HepG2 (cell line): ENCODE results near the gene PNMA3. TPM values are rescaled to one million over a fixed set of nuclear protein-coding genes. Genes with fewer than 3 reads are reported as not detected.
"Not testable (repeated sequence)": the region's sequence is repeated elsewhere in the genome, so short reads cannot be mapped to it uniquely, and the experiment has no call there.

Source experiments
- ATAC-seq: fragments of 200-7000 bp; cut with Tn5 transposase; 3 replicates; pipeline ENCODE4 v1.9.1; 2020; ENCODE audit warnings: mild to moderate bottlenecking, moderate library complexity
- BruUV-seq: library from RNA; stranded (reverse); fragments of 400-500 nt; replicated peaks from 2 replicates; lab custom pipeline; 2021; lab: Mats Ljungman, UMichigan
- CTCF ChIA-PET: fragments of 300-600 bp; formaldehyde crosslinking; extraction: SDS; loops from one replicate; lab custom pipeline; 2021; ENCODE audit warnings: low total read pairs, inconsistent platforms, low intra/inter-chr PET ratio; lab: Yijun Ruan, JAX
- POLR2A ChIA-PET: fragments of 350-600 bp; sonication (Branson Sonifier 250); formaldehyde crosslinking; loops from one replicate; lab custom pipeline; 2020; ENCODE audit warnings: antibody characterized with exemption, inconsistent platforms; lab: Yijun Ruan, JAX
- DNase-seq: peaks from one replicate; pipeline ENCODE4 v3.0.0-alpha.2; 2015; ENCODE audit warnings: low spot score
- FAIRE-seq: peaks from 3 replicates; lab custom pipeline; 2011; peaks lifted over from hg19 to GRCh38; lab: Jason Lieb, UNC
- H2AFZ ChIP-seq: one replicate; pipeline ENCODE4 v1.6.1; 2011; ENCODE audit warnings: low read length, inconsistent platforms
- H3K27ac ChIP-seq: fragments of 300-600 bp; 3 replicates; pipeline ENCODE4 v1.8.0; 2011; ENCODE audit warnings: mixed run types, mild to moderate bottlenecking, mixed read lengths, low read length, inconsistent platforms; ENCODE audit not compliant: insufficient read depth; ENCODE audit errors: extremely low read length
- H3K27me3 ChIP-seq, 2 experiments: fragments of 200-600 bp in 1 of 2; 2 replicates in 1 of 2; 3 replicates in 1 of 2; pipeline versions ENCODE4 v1.6.0 to v1.8.0; 2011; ENCODE audit warnings: low read length in 2 of 2, mild to moderate bottlenecking in 2 of 2, moderate library complexity in 2 of 2, inconsistent platforms in 1 of 2; ENCODE audit not compliant: insufficient read depth in 2 of 2, control insufficient read depth in 1 of 2
- H3K36me3 ChIP-seq, 2 experiments: fragments of 200-600 bp in 1 of 2; replicated peaks in 1 of 2; 2 replicates in 1 of 2; 3 replicates in 1 of 2; pipeline versions ENCODE4 v1.5.1 to v1.8.0; 2011; ENCODE audit warnings: low read length in 2 of 2, inconsistent platforms in 1 of 2; ENCODE audit not compliant: insufficient read depth in 2 of 2, control insufficient read depth in 1 of 2
- H3K4me1 ChIP-seq: 2 replicates; pipeline ENCODE4 v1.5.1; 2012; ENCODE audit warnings: low read length, inconsistent platforms; ENCODE audit not compliant: insufficient read depth
- H3K4me2 ChIP-seq: 2 replicates; pipeline ENCODE4 v1.6.0; 2011; ENCODE audit warnings: low read depth, low read length, inconsistent platforms
- H3K4me3 ChIP-seq, 3 experiments: fragments of 200-600 bp in 1 of 3; sonication (generic), shearing (Covaris generic) in 1 of 3; replicated peaks in 1 of 3; 2 replicates each; pipeline ENCODE4 v1.5.1; 2011 to 2016; ENCODE audit warnings: low read length in 3 of 3, inconsistent platforms in 2 of 3, low read depth in 2 of 3, mild to moderate bottlenecking in 2 of 3, control low read depth in 1 of 3, mixed read lengths in 1 of 3; ENCODE audit not compliant: insufficient read depth in 1 of 3
- H3K79me2 ChIP-seq: one replicate; pipeline ENCODE4 v1.6.1; 2011; ENCODE audit warnings: low read length, inconsistent platforms; ENCODE audit not compliant: insufficient read depth
- H3K9ac ChIP-seq: 2 replicates; pipeline ENCODE4 v1.6.0; 2011; ENCODE audit warnings: mild to moderate bottlenecking, low read depth, low read length, inconsistent platforms; ENCODE audit not compliant: insufficient read depth
- H3K9me3 ChIP-seq: 2 replicates; pipeline ENCODE4 v1.5.1; 2012; ENCODE audit warnings: mild to moderate bottlenecking, low read length
- H4K20me1 ChIP-seq: 2 replicates; pipeline ENCODE4 v1.6.0; 2011; ENCODE audit warnings: inconsistent platforms, mild to moderate bottlenecking, low read length, moderate library complexity; ENCODE audit not compliant: insufficient read depth
- WGBS: methylation state at CpG from one replicate; pipeline ENCODE4 v1.1.6; 2017; ENCODE audit warnings: low lambda C conversion rate; 5-methylcytosine and 5-hydroxymethylcytosine counted together
- in situ Hi-C: cut with HindIII; loops from 2 replicates; pipeline ENCODE4 v1.10.0; 2017; ENCODE audit warnings: low pct_unique_long_range_greater_than_20kb; ENCODE audit not compliant: extremely low pct_ligation_motif_present
- intact Hi-C: fragments of 100-400 bp; cut with micrococcal nuclease; formaldehyde crosslinking; loops from one replicate; pipeline ENCODE4 v1.10.0; 2022; ENCODE audit not compliant: unreplicated experiment
- polyA plus RNA-seq, 8 experiments: library from polyadenylated mRNA; depleted of rRNA in 3 of 8; stranded (reverse) in 7 of 8; unstranded in 1 of 8; fragments of >200 nt; fragmentation: Illumina TruSeq in 4 of 8; extraction: Trizol in 4 of 8; gene quantifications; 2 replicates each; pipeline versions ENCODE4 v1.2.1 to v1.2.3, GENCODE V29; 2011 to 2016; ENCODE audit warnings: low read depth in 4 of 8, missing spikeins in 1 of 8, mixed read lengths in 1 of 8; ENCODE audit not compliant: insufficient read depth in 1 of 8
- small RNA-seq, 3 experiments: library from RNA; depleted of rRNA; stranded (forward); fragments of <200 nt; gene quantifications; one replicate each; pipeline ENCODE3, GENCODE V24; 2012; ENCODE audit warnings: low read depth in 2 of 3, low replicate concordance in 1 of 3; ENCODE audit not compliant: insufficient read length in 3 of 3, insufficient read depth in 2 of 3
- total RNA-seq, 5 experiments: library from RNA; depleted of rRNA; stranded (reverse); fragments of >200 nt; fragmentation: Illumina TruSeq; extraction: Trizol; gene quantifications; 2 replicates each; pipeline ENCODE4 v1.2.3, GENCODE V29; 2016; ENCODE audit warnings: low read depth in 1 of 5

Gene PNMA3
- total and polyA plus RNA-seq, 2 of the 13 experiments (the other 11 are each of a cell fraction or from before 2014, with no cell fraction given) = not detected

- in situ Hi-C loops, H2AFZ ChIP-seq, ATAC-seq, H3K27me3 ChIP-seq, H3K4me3 ChIP-seq, DNase-seq, H3K27ac ChIP-seq, CTCF ChIA-PET, H3K79me2 ChIP-seq, H3K36me3 ChIP-seq, BruUV-seq, POLR2A ChIA-PET, H4K20me1 ChIP-seq, H3K4me2 ChIP-seq, intact Hi-C loops, H3K9me3 ChIP-seq, H3K9ac ChIP-seq: not testable (repeated sequence)
- peak; percentile 78 for FAIRE-seq
- H3K4me1 ChIP-seq = peaks cover 28% of the 10 kb centered on the region
- 32% methylated on average over 2 of the region's 12 CpGs for WGBS
Measured at GRCh38 chrX:153106092-153106801, 50.0 kb downstream of the PNMA3 start.

Small RNA genes within 50 kb of the gene (small RNA-seq; reads per million reads assigned to genes)
- 0 reads per million in 3 experiments for gene AC243428.1

Other genes starting within 250 kb of the PNMA3 start
- 85.4 and 129 TPM in 2 replicates for gene CETN2, start 225.7 kb upstream of the PNMA3 start, total RNA-seq (2016; rRNA removed; fragmentation: Illumina TruSeq; extraction: Trizol)
- gene CETN2, start 225.7 kb upstream of the PNMA3 start, polyA plus RNA-seq (2011; rRNA removed) = 13.1 and 17.2 TPM in 2 replicates
- 47.6 and 49.3 TPM in 2 replicates for gene NSDHL, start 225.4 kb upstream of the PNMA3 start, total RNA-seq (2016; rRNA removed; fragmentation: Illumina TruSeq; extraction: Trizol)
- 26.2 and 35.9 TPM in 2 replicates for gene NSDHL, start 225.4 kb upstream of the PNMA3 start, polyA plus RNA-seq (2011; rRNA removed)
- gene ZNF185, start 158.4 kb upstream of the PNMA3 start, total RNA-seq (2016; rRNA removed; fragmentation: Illumina TruSeq; extraction: Trizol) = 1.6 and 1.9 TPM in 2 replicates
- 2.9 and 3.4 TPM in 2 replicates for gene ZNF185, start 158.4 kb upstream of the PNMA3 start, polyA plus RNA-seq (2011; rRNA removed)
- gene PNMA5, start 62.4 kb upstream of the PNMA3 start, total RNA-seq (2016; rRNA removed; fragmentation: Illumina TruSeq; extraction: Trizol) = not detected in 2 replicates
- not detected in 2 replicates for gene PNMA5, start 62.4 kb upstream of the PNMA3 start, polyA plus RNA-seq (2011; rRNA removed)
- 0.08 and 0.11 TPM in 2 replicates for gene PNMA6A, start 16.0 kb downstream of the PNMA3 start, total RNA-seq (2016; rRNA removed; fragmentation: Illumina TruSeq; extraction: Trizol)
- 0.66 and 1.1 TPM in 2 replicates for gene PNMA6A, start 16.0 kb downstream of the PNMA3 start, polyA plus RNA-seq (2011; rRNA removed)
- gene MAGEA1, start 122.8 kb downstream of the PNMA3 start, total RNA-seq (2016; rRNA removed; fragmentation: Illumina TruSeq; extraction: Trizol) = not detected in 2 replicates
- gene MAGEA1, start 122.8 kb downstream of the PNMA3 start, polyA plus RNA-seq (2011; rRNA removed) = not detected in 2 replicates